Dendritic cell treated with granulocyte-macrophage colony-stimulating factor and Interleukin-4, amounts not matched to agents 40 ng/mL and 50 ng/mL, for 4 days (primary cell): ENCODE data around the gene THBS2.
"Not testable (repeated sequence)": the region's sequence is repeated elsewhere in the genome, so short reads cannot be mapped to it uniquely, and the experiment has no call there.

Experiments
- H3K27ac Mint-ChIP-seq: one replicate; pipeline ENCODE4 v1.8.0; 2022; ENCODE audit warnings: mild to moderate bottlenecking, mixed read lengths
- H3K27me3 Mint-ChIP-seq: one replicate; pipeline ENCODE4 v1.8.0; 2022; ENCODE audit warnings: mild to moderate bottlenecking, mixed read lengths
- H3K36me3 Mint-ChIP-seq: one replicate; pipeline ENCODE4 v1.8.0; 2022; ENCODE audit warnings: low read depth, mixed read lengths
- H3K4me1 Mint-ChIP-seq: one replicate; pipeline ENCODE4 v1.8.0; 2022; ENCODE audit warnings: low read depth, mixed read lengths
- H3K4me3 Mint-ChIP-seq: one replicate; pipeline ENCODE4 v1.8.0; 2022; ENCODE audit warnings: mild to moderate bottlenecking, moderate library complexity, mixed read lengths
- H3K9me3 Mint-ChIP-seq: one replicate; pipeline ENCODE4 v1.8.0; 2022; ENCODE audit warnings: mixed read lengths
- intact Hi-C: fragments of 100-400 bp; cut with micrococcal nuclease; formaldehyde crosslinking; loops from one replicate; pipeline ENCODE4 v1.15.0; 2022

THBS2 gene

DNA sequence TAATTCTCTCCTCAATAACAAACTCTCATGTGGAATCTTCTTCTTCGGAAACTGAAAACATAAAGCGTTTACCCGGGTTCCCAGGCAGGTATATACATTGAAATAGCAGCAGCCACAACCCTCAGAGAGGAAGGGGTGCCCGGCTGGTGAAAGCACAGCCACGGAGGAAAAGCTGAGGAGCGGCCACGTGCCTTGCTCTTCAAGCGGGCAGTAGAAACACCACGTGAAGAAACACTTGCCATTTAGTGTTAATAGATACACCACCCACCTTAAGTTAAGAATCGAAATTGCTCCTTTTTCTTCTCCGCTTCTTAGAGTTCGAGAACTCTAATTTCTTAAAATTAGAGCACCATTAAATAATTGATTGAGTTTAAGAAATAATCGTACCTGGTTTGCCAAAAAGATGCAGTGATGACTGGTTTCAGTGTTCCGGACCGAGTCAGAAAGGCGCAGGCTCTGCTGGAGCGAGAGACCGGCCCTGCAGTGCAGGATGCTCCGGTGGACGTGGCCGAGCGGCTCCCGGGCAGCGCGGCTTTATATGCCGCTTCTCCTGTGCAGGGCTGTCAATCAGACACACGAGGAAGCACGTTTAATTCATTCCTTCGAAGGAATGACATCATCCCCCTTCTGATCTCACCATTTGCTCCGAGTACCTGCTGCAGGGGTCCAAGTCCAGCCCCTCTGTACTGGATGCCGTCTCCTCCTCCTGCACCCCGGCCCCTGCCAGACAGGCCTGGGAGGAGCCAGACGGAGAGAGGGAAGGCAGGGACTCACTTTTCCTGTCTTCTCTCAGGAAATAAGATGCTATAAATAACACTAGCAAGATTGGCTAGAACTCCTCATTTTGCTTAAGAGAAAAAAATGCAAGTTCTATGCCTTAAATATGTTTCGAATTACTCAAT, at the start of gene THBS2:
Gene THBS2, minus strand, starts transcription at position 510 of the 902 bp plus-strand sequence. CDS start 3,062 bp downstream, outside the sequence.
- H3K4me3 Mint-ChIP-seq = no peak within 1 kb of the TSS

DNA sequence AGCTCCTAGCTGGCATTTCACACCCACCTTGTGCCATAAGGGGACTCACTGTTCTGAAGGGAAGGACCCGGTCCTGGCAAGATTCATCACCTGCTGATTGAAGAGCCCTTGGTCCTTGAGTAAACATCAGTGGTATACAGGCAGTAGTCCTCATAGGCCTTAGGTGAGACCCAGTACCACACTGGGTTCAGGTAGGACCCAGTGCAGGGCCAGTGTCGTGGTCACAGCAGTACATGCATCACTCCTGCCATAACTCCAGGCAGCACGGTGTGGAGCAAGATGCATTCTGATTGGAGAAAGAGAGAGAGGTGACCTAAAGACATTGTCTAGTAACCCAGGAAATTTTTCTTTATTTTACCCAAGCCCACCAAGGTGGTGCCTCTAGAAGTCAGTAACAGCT, 49.1 kb upstream of the THBS2 start:
- intact Hi-C loops = no loop called here
- Mint-ChIP-seq H3K36me3 (no peaks in the 10 kb centered on the region), H3K9me3 (peaks cover 21% of the 10 kb centered on the region), H3K27ac (no peak overlapping the region), H3K4me1 (no peaks in the 10 kb centered on the region), H3K4me3 (no peak overlapping the region), H3K27me3 (peaks cover 6% of the 10 kb centered on the region)

More for the DNA sequence above, at the start of gene THBS2:
- Mint-ChIP-seq H3K4me1 (peaks cover 18% of the 10 kb centered on the region), H3K27ac (no peak within 1 kb of the TSS), H3K36me3 (no peaks in the 10 kb centered on the region), H3K27me3 (peaks cover 60% of the 10 kb centered on the region), H3K9me3 (peaks cover 6% of the 10 kb centered on the region)
- intact Hi-C loops = no loop called here

DNA sequence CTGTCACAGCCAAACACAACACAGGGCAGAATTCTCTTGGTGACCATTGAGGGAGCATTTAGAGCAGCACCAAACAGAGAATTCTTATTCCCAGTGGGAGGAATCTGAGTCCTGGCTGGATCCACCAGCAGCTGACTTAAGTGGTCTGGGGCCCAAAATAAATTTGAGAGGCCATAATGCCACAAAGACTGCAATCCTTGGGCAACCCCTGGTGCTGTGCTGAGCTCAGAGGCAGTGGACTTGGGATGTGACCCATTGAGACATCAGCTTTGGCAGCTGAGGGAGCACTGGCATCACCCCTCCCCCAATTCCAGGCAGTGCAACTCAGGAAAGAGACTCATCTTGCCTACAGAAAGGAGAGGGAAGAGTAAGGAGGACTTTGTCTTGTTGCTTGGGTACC, 48.6 kb upstream of the THBS2 start:
- H3K4me3 Mint-ChIP-seq = no peak overlapping the region
- peaks cover 22% of the 10 kb centered on the region for H3K9me3 Mint-ChIP-seq
- H3K36me3 Mint-ChIP-seq = no peaks in the 10 kb centered on the region
- no peaks in the 10 kb centered on the region for H3K4me1 Mint-ChIP-seq
- H3K27me3 Mint-ChIP-seq = peaks cover 6% of the 10 kb centered on the region
- no peak overlapping the region for H3K27ac Mint-ChIP-seq
- intact Hi-C loops = no loop called here

DNA sequence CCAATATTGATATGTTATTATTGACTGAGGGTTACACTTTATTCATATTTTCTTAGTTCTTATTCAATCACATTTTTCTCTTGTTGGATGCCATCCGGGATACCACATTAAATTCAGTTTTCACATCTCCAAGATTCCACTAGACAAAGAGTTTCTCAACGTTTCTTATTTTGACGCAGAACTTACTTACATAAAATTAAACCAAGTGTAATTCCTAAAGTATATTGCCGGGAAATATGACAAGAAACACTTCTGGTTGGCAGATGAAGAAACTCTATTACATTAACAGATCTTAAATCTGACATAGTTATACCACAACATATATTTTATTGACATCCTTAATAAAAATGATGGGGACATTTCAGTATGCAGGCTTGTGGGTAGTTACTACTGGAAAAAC, 47.3 kb upstream of the THBS2 start:
- Mint-ChIP-seq H3K9me3 (peaks cover 22% of the 10 kb centered on the region), H3K4me1 (no peaks in the 10 kb centered on the region), H3K27ac (no peak overlapping the region), H3K4me3 (no peak overlapping the region), H3K27me3 (peaks cover 5% of the 10 kb centered on the region), H3K36me3 (no peaks in the 10 kb centered on the region)
- intact Hi-C loops = no loop called here

- H3K27ac Mint-ChIP-seq, intact Hi-C loops, H3K27me3 Mint-ChIP-seq, H3K4me1 Mint-ChIP-seq, H3K4me3 Mint-ChIP-seq, H3K36me3 Mint-ChIP-seq: not testable (repeated sequence)
- H3K9me3 Mint-ChIP-seq = peaks cover 20% of the 10 kb centered on the region
Measured at GRCh38 chr6:169298626-169299025, 45.0 kb upstream of the THBS2 start.

GRCh38 chr6:169296622-169297021, 43.0 kb upstream of the THBS2 start:
- Mint-ChIP-seq H3K4me3 (no peak overlapping the region), H3K4me1 (peaks cover 12% of the 10 kb centered on the region), H3K36me3 (no peaks in the 10 kb centered on the region), H3K27me3 (peaks cover 3% of the 10 kb centered on the region), H3K9me3 (peaks cover 15% of the 10 kb centered on the region), H3K27ac (no peak overlapping the region)
- intact Hi-C loops = no loop called here

DNA sequence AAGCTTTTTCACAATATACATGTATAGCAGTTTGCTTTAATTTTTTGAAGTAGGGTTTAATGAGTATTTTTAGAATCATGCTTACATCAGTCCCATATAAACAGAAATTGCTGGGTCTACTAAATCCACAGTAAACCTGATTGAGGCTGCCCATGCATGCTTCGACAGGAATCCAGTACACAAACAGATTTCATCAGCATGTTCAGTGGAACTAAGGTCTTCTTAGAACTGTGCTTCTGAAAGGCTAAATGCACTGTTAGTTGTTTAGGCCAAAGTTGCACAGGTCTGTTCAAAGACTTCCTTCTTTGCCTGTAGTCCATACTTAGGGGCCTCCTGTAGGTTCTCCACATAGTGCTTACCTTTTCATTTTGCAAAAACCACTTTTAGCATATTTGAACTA, 42.5 kb upstream of the THBS2 start:
- Mint-ChIP-seq H3K4me3 (no peak overlapping the region), H3K27me3 (peaks cover 3% of the 10 kb centered on the region), H3K4me1 (peaks cover 17% of the 10 kb centered on the region), H3K27ac (no peak overlapping the region), H3K36me3 (no peaks in the 10 kb centered on the region), H3K9me3 (peaks cover 20% of the 10 kb centered on the region)
- intact Hi-C loops = no loop called here

DNA sequence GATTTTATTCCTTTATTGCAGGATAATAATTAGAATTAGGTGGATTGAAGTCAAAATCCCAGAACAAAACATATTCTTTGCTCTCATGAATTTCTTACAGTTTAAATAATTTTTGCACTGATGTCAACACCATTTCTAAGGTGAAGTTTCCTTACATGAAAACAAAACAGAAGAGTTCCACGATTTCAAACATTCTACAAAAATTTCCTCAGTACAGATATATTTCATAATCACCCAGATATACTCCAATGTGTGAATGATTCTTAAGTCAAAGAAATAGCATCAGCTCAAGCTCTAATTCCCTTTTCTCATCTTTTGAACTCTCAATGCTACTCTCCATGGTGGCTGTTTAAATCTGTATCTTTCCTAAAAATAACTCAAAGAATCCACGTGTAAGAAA, 39.5 kb upstream of the THBS2 start:
- Mint-ChIP-seq H3K9me3 (peaks cover 14% of the 10 kb centered on the region), H3K27me3 (no peaks in the 10 kb centered on the region), H3K36me3 (no peaks in the 10 kb centered on the region), H3K27ac (no peak overlapping the region), H3K4me1 (peaks cover 47% of the 10 kb centered on the region), H3K4me3 (no peak overlapping the region)
- intact Hi-C loops = no loop called here

- no peak overlapping the region for H3K4me3 Mint-ChIP-seq
- H3K9me3 Mint-ChIP-seq = peaks cover 8% of the 10 kb centered on the region
- H3K36me3 Mint-ChIP-seq = no peaks in the 10 kb centered on the region
- intact Hi-C loops = no loop called here
- H3K4me1 Mint-ChIP-seq = peaks cover 50% of the 10 kb centered on the region
- no peaks in the 10 kb centered on the region for H3K27me3 Mint-ChIP-seq
- H3K27ac Mint-ChIP-seq = peak overlapping the region; percentile 53
Measured at GRCh38 chr6:169292338-169293124, 38.9 kb upstream of the THBS2 start.

DNA sequence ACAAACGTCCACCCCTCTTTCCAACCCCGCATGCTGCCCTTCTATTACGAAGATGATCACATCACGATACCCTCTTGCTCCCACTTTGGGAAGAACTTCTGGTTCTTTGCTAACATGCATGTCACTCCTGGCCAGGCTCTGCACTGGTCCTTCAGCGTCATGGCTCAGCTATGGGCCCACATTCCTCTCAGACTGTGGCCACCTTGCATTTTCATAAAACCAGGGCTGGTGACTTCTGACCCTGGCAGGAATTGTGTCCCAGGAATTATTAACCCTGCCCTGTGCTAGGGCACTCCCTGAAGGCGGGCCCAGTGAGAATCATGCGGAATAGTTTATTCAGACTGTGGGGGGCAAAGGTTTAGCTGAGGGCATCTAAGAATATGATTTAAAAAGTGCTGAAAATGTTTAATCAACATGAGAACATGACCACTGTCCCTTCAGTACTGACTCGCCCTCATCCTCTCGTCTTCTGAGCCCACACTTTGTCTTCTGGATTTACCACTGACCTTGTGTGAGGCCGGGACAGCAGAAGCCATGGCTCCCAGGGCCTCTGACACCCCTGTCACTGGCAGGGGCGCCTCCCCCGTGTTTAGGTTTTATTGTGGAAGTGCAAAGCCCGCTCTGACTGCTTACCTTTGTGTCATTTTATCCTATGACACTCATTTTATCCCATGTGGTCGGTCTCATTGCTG, 38.1 kb upstream of the THBS2 start:
- Mint-ChIP-seq H3K4me3 (no peak overlapping the region), H3K27me3 (no peaks in the 10 kb centered on the region), H3K27ac (peak overlapping the region; percentile 53), H3K9me3 (peaks cover 8% of the 10 kb centered on the region), H3K4me1 (peaks cover 50% of the 10 kb centered on the region), H3K36me3 (no peaks in the 10 kb centered on the region)
- intact Hi-C loops = no loop called here

DNA sequence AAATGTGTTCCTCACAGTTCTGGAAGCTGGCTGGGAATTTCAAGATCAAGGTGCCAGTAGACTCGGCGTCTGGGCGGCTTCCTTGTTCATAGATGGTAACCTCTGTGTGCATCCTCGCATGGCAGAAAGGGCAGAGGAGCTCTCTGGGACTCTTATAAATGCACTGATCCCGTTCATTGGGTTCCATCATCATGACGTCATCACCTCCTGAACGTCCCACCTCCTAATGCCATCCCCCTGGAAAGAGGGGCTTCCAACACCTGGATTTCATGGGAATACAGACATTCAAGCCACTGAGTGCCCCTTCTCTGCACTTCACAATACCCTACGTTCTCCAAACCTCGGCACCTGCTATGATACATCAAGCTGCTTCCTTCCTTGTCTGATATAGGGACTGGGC, 37.5 kb upstream of the THBS2 start:
- Mint-ChIP-seq H3K27ac (peak overlapping the region; percentile 23), H3K36me3 (no peaks in the 10 kb centered on the region), H3K4me1 (peaks cover 50% of the 10 kb centered on the region), H3K9me3 (peaks cover 8% of the 10 kb centered on the region), H3K4me3 (no peak overlapping the region), H3K27me3 (no peaks in the 10 kb centered on the region)
- intact Hi-C loops = no loop called here

DNA sequence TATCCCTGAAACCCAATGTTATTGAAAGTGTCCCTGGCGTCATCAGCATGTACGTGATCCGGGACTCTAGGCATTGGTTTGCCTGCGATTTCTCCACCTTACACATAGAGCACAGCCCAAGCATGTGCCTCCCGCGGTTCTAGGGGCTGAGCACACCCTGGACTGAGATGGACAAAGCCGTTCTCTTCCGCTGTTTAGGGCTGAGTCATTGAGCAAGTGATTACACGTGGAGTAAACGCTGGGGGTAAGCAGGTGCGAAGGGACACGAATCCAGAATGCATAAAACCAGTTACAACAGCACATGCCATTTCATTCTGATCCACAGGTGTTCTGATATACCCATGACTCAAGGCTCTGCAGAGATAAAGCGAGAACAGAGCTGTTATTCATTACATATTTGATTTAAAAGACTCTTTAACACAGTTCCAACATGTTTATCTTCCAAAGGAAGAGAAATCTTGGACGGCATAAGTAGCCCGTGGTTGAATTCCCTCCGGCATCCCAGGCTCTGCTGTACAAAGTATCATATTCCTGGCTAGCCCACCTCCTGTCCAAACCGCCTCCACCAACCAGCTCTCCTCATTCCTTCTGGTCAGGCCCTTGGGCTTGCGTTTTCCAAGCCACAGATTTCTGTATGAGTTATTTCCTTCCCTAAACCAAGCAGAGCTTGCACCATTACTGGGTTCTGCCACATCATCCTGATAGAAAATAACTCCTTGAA, 36.1 kb upstream of the THBS2 start:
- H3K4me3 Mint-ChIP-seq = no peak overlapping the region
- intact Hi-C loops = no loop called here

DNA sequence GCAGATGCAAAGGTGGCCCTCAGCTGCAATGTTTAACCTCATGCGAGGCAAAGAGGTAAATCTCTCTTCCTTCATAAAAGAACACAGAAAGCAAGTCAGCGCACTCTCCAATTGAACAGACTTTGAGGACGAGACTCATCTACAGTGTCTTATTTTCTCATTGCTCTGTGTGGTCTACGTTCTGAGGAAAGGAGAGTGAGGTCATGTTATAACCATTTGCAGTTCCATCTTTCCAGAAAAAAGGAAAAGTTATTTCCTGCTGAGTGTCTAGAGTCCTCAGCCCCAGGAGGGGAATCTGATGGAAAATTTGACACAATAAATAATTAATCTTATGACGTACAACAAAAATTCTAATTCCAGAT, 35.6 kb upstream of the THBS2 start:
- Mint-ChIP-seq H3K9me3 (peaks cover 8% of the 10 kb centered on the region), H3K36me3 (no peaks in the 10 kb centered on the region), H3K27ac (no peak overlapping the region), H3K4me3 (no peak overlapping the region), H3K4me1 (peaks cover 50% of the 10 kb centered on the region), H3K27me3 (no peaks in the 10 kb centered on the region)
- intact Hi-C loops = no loop called here

More for the DNA sequence above, 36.1 kb upstream of the THBS2 start:
- H3K27ac Mint-ChIP-seq = no peak overlapping the region
- peaks cover 50% of the 10 kb centered on the region for H3K4me1 Mint-ChIP-seq
- H3K9me3 Mint-ChIP-seq = peaks cover 8% of the 10 kb centered on the region
- no peaks in the 10 kb centered on the region for H3K27me3 Mint-ChIP-seq
- no peaks in the 10 kb centered on the region for H3K36me3 Mint-ChIP-seq
